ENCODE data around the gene INPP5J.

INPP5J gene

DNA sequence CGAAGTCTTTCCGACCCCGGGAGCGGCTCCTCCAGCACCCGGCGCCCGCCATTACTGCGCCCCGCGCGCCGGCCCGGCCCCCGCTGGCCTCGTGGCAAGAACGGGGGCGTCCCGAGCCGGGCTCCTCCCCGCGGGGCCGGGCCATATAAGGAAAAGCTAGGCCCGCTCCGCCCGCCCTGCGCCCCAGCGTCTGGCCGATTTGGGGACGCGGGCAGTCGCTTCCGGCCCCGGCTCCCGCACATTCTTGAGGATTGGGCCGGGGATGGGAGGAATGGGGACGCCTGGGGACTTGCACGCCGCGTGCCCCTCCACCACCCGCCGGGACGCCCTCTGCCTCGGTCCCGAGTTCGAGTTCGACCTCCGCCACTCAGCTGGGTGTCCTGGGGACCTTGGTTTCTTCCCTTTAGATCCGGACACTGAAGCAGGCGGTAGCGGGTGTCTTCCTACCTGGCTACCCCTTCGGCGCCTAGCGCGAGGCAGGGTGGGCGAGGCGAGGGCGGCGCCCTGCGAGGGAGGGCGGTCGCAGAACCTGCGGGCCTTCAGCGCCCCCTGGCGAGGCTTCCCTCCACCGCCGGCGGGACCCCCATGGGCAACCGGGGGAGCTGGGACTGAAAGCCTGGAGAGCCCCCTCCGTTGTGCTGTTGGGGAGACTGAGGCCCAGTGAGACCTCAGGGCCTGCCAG lies 37.8 kb upstream of the INPP5J start:
- H3K9me3 Mint-ChIP-seq = no peaks in the 10 kb centered on the region
- peaks cover 28% of the 10 kb centered on the region for H3K4me1 Mint-ChIP-seq
- no peaks in the 10 kb centered on the region for H3K27me3 Mint-ChIP-seq
- peak overlapping the region; percentile 90 for H3K27ac Mint-ChIP-seq
- peak overlapping the region; percentile 94 for H3K4me3 Mint-ChIP-seq
- H3K36me3 Mint-ChIP-seq = no peaks in the 10 kb centered on the region

DNA sequence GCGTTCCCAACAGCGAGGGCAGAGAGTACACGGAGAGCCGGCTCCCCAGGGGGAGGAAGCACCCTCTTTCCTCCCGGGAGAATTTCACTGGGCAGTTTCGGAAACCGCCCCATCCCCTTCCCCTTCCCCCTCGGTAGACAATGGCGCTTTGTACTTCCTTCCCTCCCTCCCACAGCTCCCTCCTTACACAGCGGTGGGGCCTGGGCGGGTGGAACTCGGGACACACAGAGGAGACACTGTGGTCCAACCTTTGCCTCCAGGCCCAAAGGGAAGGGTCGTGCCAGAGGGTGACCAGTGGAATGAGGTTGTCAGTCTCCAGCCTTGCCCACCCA lies 37.3 kb upstream of the INPP5J start:
- H3K27me3 Mint-ChIP-seq = no peaks in the 10 kb centered on the region
- H3K4me3 Mint-ChIP-seq = peak overlapping the region; percentile 86
- H3K27ac Mint-ChIP-seq = peak overlapping the region; percentile 90
- peaks cover 28% of the 10 kb centered on the region for H3K4me1 Mint-ChIP-seq
- no peaks in the 10 kb centered on the region for H3K36me3 Mint-ChIP-seq
- H3K9me3 Mint-ChIP-seq = no peaks in the 10 kb centered on the region

- H3K4me3 Mint-ChIP-seq = no peak overlapping the region
- no peaks in the 10 kb centered on the region for H3K27me3 Mint-ChIP-seq
- no peaks in the 10 kb centered on the region for H3K36me3 Mint-ChIP-seq
- H3K9me3 Mint-ChIP-seq = no peaks in the 10 kb centered on the region
- no peak overlapping the region for H3K27ac Mint-ChIP-seq
- peaks cover 28% of the 10 kb centered on the region for H3K4me1 Mint-ChIP-seq
Measured at GRCh38 chr22:31085928-31086327, 36.8 kb upstream of the INPP5J start.

DNA sequence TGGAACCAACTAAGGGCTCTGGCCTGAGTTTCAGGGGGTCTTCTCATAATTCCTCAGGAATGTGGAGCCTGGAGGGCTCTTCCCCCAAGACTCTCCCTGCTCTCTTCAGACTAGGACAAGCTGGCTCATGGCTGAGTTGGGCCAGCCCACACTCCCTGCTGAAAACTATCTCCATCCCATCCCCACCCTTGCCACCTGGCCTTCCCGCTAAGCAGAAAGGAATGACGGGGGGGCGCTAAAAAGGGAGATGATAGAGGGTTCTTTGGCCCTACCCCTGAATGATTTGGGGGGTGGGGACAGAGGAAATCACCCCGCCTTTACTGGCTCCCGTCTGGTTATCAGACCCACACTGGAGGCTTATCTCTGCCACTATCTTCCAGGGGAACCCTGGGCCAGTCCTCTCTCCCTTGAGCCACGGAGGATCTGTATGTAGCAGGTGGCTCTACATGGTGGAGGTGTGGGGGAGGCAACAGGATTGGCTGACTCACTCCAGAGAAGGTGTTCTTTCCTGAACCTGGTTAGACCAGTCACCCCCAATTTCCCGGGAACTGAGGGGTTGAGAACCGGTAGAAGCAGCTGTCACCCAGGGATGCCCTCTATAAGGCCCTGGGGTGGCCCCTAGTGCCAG lies 35.9 kb upstream of the INPP5J start:
- Mint-ChIP-seq H3K4me1 (peaks cover 23% of the 10 kb centered on the region), H3K4me3 (peak overlapping the region; percentile 4), H3K27me3 (no peaks in the 10 kb centered on the region), H3K36me3 (no peaks in the 10 kb centered on the region), H3K9me3 (no peaks in the 10 kb centered on the region), H3K27ac (no peak overlapping the region)

GRCh38 chr22:31087744-31088215 lies 35.0 kb upstream of the INPP5J start:
- Mint-ChIP-seq H3K27ac (no peak overlapping the region), H3K9me3 (no peaks in the 10 kb centered on the region), H3K4me1 (peaks cover 14% of the 10 kb centered on the region), H3K36me3 (no peaks in the 10 kb centered on the region), H3K27me3 (no peaks in the 10 kb centered on the region), H3K4me3 (no peak overlapping the region)

GRCh38 chr22:31088233-31088986 lies 34.4 kb upstream of the INPP5J start:
- H3K4me1 Mint-ChIP-seq = peaks cover 7% of the 10 kb centered on the region

DNA sequence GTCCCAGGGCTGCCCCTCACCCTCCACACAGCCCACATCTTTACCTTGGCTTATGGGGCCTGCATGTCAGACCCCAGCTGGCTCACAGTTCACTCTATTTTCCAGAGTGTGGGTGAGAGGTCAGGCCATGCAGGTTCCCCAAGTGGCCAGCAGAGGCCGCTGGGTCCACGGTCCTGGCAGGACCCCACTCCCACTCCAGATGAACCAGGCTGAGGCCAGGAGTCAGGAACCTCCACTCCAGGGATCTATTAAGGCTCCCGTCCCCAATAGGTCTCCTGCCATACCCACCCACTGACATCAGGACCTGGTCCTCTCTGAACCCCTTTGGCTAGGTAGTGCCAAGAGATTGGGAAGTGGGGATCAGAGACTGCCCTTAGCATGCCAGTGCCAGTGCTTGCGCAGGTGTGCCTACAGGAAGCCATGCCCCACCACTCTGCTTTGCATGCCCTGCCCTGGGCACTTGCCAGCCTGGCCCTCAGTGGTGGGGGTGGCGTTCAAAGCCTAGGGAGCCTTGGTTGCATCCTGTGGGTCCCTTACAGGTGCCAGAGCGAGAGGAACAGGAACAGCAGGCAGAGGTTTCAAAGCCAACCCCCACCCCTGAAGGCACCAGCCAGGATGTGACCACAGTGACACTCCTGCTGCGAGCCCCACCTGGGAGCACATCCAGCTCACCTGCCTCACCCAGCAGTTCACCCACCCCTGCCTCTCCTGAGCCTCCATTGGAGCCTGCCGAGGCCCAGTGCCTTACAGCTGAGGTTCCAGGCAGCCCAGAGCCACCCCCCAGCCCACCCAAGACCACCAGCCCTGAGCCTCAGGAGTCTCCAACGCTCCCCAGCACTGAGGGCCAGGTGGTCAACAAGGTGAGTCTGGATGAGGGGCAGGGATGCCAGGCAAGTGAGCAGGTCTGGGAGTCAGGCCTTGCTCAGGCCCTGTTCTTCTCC lies 33.3 kb upstream of the INPP5J start:
- H3K4me3 Mint-ChIP-seq = no peak overlapping the region
- no peaks in the 10 kb centered on the region for H3K4me1 Mint-ChIP-seq
- no peak overlapping the region for H3K27ac Mint-ChIP-seq
- no peaks in the 10 kb centered on the region for H3K27me3 Mint-ChIP-seq
- no peaks in the 10 kb centered on the region for H3K36me3 Mint-ChIP-seq
- H3K9me3 Mint-ChIP-seq = no peaks in the 10 kb centered on the region

More at GRCh38 chr22:31088233-31088986, 34.4 kb upstream of the INPP5J start:
- Mint-ChIP-seq H3K9me3 (no peaks in the 10 kb centered on the region), H3K27ac (no peak overlapping the region), H3K4me3 (no peak overlapping the region), H3K27me3 (no peaks in the 10 kb centered on the region), H3K36me3 (no peaks in the 10 kb centered on the region)

DNA sequence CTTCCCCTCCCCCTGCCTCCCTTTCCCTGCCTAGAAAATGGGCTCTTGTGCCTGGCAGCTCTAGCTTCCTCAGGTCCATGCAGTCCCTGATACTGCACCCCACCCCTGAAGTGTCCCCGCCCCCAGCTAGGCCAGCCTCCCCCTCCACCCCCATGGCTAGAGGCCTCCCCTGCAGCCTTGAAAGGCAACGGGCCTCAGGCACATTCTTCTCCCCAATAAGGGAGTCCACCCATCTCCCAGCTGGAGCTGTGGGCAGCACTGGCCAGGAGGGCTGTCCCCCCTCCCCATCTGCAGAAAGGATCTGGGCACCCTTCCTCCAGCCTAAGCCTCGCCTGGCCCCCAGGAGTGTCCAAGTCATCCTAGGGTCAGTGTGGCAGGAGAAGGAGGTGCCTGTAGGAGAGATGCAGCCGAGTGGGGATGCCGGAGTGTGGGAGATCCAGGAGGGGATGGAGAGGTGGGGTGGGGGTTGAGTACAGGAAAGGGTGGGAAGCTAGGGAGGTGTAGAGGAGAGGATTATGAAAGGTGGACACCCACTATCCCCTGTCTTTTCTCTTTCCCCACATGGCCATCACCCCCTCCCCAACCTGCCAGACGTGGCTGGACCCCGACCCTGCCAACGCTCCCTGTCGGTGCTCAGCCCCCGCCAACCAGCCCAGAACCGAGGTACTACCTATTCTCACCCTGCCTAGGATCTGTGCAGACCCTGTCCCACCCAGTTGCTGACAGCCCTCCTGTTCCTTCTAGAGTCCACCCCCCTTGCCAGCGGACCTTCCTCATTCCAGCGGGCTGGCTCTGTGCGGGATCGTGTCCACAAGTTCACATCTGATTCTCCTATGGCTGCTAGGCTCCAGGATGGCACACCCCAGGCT lies 32.3 kb upstream of the INPP5J start:
- Mint-ChIP-seq H3K36me3 (no peaks in the 10 kb centered on the region), H3K9me3 (no peaks in the 10 kb centered on the region), H3K4me3 (no peak overlapping the region), H3K4me1 (no peaks in the 10 kb centered on the region), H3K27me3 (no peaks in the 10 kb centered on the region), H3K27ac (no peak overlapping the region)

DNA sequence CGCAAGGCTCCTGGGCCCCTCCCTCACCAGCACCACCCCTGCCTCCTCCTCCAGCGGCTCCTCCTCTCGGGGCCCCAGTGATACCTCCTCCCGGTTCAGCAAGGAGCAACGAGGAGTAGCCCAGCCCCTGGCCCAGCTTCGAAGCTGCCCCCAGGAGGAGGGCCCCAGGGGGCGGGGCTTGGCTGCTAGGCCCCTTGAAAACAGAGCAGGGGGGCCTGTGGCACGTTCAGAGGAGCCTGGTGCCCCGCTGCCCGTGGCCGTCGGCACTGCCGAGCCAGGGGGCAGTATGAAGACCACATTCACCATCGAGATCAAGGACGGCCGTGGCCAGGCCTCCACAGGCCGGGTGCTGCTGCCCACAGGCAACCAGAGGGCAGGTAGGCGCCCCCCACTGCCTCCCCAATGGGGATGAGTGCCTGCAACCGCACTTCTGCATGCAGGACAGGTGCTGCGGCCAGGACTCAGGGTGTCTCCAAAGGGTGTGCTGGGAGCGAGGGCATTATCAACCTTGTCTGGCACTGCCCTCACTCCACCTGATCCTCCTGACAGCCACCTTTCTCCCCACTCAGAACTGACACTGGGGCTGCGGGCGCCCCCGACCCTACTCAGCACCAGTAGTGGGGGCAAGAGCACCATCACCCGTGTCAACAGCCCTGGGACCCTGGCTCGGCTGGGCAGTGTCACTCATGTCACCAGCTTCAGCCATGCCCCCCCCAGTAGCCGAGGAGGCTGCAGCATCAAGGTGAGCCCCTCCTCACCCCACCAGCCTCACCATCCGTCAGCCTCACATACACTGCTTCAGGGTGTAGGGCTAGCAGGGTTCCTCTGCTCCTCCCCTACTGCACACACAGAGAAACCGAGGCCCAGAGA lies 31.4 kb upstream of the INPP5J start:
- H3K36me3 Mint-ChIP-seq = no peaks in the 10 kb centered on the region
- no peaks in the 10 kb centered on the region for H3K27me3 Mint-ChIP-seq
- H3K4me3 Mint-ChIP-seq = no peak overlapping the region

DNA sequence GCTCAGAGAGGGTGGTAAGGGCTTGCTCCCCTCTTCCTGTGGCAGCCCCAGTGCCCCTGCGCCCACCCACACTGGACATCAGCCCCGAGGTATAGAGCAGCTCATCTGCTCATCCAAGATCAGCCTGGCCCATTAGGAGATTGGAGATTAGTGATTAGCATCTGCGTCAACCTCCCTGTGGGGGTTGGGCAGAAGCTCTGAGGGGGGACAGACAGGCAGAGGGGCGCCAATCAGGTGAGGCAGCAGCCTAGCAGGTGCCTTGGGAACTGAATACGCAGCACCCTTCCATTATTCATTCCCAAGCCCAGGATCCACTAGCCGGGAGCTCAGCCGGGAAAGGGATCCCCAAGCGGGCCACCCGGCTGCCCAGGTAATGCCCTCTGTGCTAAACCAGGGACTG lies 30.6 kb upstream of the INPP5J start:
- no peak overlapping the region for H3K27ac Mint-ChIP-seq
- H3K4me1 Mint-ChIP-seq = no peaks in the 10 kb centered on the region
- H3K9me3 Mint-ChIP-seq = no peaks in the 10 kb centered on the region
- H3K27me3 Mint-ChIP-seq = no peaks in the 10 kb centered on the region
- no peak overlapping the region for H3K4me3 Mint-ChIP-seq
- no peaks in the 10 kb centered on the region for H3K36me3 Mint-ChIP-seq

More for the DNA sequence above, 31.4 kb upstream of the INPP5J start:
- Mint-ChIP-seq H3K27ac (no peak overlapping the region), H3K4me1 (no peaks in the 10 kb centered on the region), H3K9me3 (no peaks in the 10 kb centered on the region)

DNA sequence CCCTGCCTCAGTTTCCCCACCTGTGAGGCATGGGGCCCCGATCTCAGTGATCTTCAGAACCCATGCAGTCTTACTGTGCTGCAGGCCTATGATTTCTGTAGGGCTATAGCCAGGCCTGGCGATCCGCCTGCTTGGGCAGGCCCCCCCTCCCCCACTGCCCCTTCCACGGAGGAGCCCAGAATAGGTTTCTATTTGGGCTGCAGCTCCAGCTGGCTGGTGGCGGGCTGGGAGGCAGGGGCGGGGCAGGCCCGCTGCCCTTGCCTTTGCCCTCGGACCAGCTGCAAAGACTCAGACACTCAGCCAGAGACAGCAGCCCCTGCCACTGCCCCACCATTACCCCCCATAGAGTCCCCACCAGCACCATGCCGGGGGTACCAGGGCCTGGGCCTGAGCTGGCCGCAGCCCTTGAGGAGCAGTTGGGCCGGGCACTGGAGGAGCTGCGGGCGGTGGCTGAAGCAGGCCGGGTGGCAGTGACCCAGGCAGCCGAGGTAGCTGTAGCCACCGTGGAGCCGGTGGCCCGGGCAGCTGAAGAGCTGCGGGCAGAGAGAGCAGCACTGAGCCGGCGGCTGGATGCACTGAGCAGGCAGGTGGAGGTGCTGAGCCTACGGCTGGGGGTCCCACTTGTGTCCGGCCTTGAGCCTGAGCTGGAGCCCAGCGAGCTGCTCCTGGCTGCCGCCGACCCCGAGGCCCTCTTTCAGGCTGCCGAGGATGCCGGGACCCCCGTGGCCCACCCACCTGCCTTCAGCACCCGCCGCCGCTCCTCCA lies 29.5 kb upstream of the INPP5J start:
- no peaks in the 10 kb centered on the region for H3K27me3 Mint-ChIP-seq
- no peaks in the 10 kb centered on the region for H3K36me3 Mint-ChIP-seq
- H3K4me1 Mint-ChIP-seq = no peaks in the 10 kb centered on the region
- no peak overlapping the region for H3K27ac Mint-ChIP-seq
- no peak overlapping the region for H3K4me3 Mint-ChIP-seq
- H3K9me3 Mint-ChIP-seq = no peaks in the 10 kb centered on the region

- Mint-ChIP-seq H3K36me3 (no peaks in the 10 kb centered on the region), H3K4me3 (no peak overlapping the region), H3K4me1 (no peaks in the 10 kb centered on the region), H3K27me3 (no peaks in the 10 kb centered on the region), H3K27ac (no peak overlapping the region), H3K9me3 (no peaks in the 10 kb centered on the region)
Measured at GRCh38 chr22:31094021-31094551, 28.7 kb upstream of the INPP5J start.

DNA sequence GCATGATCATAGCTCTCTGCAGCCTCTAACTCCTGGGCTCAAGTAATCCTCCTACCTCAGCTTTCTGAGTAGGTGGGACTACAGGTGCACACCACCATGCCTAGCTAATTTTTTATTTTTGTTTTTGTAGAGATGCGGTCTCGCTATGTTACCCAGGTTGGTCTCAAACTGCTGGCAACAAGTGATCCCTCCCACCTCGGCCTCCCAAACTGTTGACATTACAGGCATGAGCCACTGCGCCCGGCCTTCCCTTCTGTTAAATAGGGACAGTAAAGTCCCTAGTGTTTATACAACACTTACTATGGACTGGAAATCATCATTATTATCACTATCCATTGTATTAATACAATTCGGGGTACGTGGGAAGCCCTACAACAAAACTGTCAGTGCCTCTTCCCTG lies 28.0 kb upstream of the INPP5J start:
- Mint-ChIP-seq H3K36me3 (no peaks in the 10 kb centered on the region), H3K27ac (no peak overlapping the region), H3K27me3 (no peaks in the 10 kb centered on the region), H3K4me3 (no peak overlapping the region), H3K4me1 (no peaks in the 10 kb centered on the region), H3K9me3 (no peaks in the 10 kb centered on the region)
